Upper lobe of right lung (tissue), 1 donor: ENCODE results near the gene FHIT. TPM values are rescaled to one million over a fixed set of nuclear protein-coding genes. Genes with fewer than 3 reads are reported as not detected.

Experiments
- ATAC-seq: fragments of 200-7000 bp; cut with Tn5 transposase; one replicate; pipeline ENCODE4 v1.9.1; 2020; ENCODE audit warnings: mild to moderate bottlenecking, moderate library complexity
- DNase-seq: peaks from one replicate; pipeline ENCODE4 v3.0.0-alpha.2; 2020
- H3K27ac ChIP-seq: fragments of 200-600 bp; one replicate; pipeline ENCODE4 v1.8.0; 2022
- H3K27me3 ChIP-seq: fragments of 200-600 bp; one replicate; pipeline ENCODE4 v1.8.0; 2022; ENCODE audit warnings: mild to moderate bottlenecking
- H3K36me3 ChIP-seq: fragments of 200-600 bp; one replicate; pipeline ENCODE4 v1.8.0; 2022
- H3K4me1 ChIP-seq: fragments of 200-600 bp; one replicate; pipeline ENCODE4 v1.8.0; 2022
- H3K4me3 ChIP-seq: fragments of 200-600 bp; one replicate; pipeline ENCODE4 v1.8.0; 2022; ENCODE audit warnings: mild to moderate bottlenecking
- H3K9me3 ChIP-seq: fragments of 200-600 bp; one replicate; pipeline ENCODE4 v1.8.0; 2022
- intact Hi-C: fragments of 100-400 bp; cut with DNase I; formaldehyde crosslinking; loops from one replicate; pipeline ENCODE4 v1.11.0; 2022
- total RNA-seq: library from RNA; stranded (reverse); fragmentation: NEBNext Ultra II Directional; extraction: Animal tissue kit (Norgen Biotek cat#: 25700); gene quantifications from one replicate; pipeline ENCODE4 v1.2.1, GENCODE V29; 2021
- TF ChIP-seq, protein P1 (sequence below): fragments of 200-600 bp; IDR thresholded peaks from one replicate; pipeline ENCODE4 v1.8.0; 2022; ENCODE audit warnings: antibody characterized with exemption
- donor health status: DM: no; HTN: yes; CAD: no; lungs with severe emphysema.

The FHIT gene
- total RNA-seq, 1 donor from 2014 or later, result 9.6 TPM

DNA sequence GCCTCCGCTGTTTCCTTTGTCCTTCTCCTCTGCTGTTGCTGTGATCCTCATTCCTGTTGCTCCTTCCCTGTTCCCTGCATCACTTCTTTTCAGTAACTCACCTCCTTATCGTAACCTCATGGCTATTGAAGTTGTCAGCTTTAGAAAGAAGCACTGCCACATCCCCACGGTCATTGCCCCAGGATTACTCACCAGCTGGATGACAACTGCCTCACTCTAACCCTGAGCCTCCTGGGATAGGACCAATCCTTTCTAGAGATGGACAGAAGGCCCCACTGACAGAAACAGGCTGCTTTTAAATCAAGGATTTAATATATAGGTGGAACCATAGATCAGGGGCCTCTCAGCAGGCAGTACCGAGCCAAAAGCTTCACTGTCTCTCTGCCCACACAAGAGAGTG lies 4.1 kb downstream of the FHIT start:
- Histone ChIP-seq H3K9me3 (no peaks in the 10 kb centered on the region), H3K27ac (no peak overlapping the region), H3K4me3 (no peak overlapping the region), H3K27me3 (no peaks in the 10 kb centered on the region), H3K4me1 (peaks cover 3% of the 10 kb centered on the region), H3K36me3 (no peaks in the 10 kb centered on the region)
- TF ChIP-seq, protein P1, sequence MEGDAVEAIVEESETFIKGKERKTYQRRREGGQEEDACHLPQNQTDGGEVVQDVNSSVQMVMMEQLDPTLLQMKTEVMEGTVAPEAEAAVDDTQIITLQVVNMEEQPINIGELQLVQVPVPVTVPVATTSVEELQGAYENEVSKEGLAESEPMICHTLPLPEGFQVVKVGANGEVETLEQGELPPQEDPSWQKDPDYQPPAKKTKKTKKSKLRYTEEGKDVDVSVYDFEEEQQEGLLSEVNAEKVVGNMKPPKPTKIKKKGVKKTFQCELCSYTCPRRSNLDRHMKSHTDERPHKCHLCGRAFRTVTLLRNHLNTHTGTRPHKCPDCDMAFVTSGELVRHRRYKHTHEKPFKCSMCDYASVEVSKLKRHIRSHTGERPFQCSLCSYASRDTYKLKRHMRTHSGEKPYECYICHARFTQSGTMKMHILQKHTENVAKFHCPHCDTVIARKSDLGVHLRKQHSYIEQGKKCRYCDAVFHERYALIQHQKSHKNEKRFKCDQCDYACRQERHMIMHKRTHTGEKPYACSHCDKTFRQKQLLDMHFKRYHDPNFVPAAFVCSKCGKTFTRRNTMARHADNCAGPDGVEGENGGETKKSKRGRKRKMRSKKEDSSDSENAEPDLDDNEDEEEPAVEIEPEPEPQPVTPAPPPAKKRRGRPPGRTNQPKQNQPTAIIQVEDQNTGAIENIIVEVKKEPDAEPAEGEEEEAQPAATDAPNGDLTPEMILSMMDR, result no peak
- ATAC-seq (no peak), DNase-seq (no peak)
- intact Hi-C loops, result no loop called here

GRCh38 chr3:61239871-61240270 lies 11.4 kb downstream of the FHIT start:
- Histone ChIP-seq H3K36me3 (no peaks in the 10 kb centered on the region), H3K9me3 (no peaks in the 10 kb centered on the region), H3K4me1 (peaks cover 7% of the 10 kb centered on the region), H3K4me3 (no peak overlapping the region), H3K27me3 (no peaks in the 10 kb centered on the region), H3K27ac (no peak overlapping the region)
- intact Hi-C loops, result no loop called here
- peak; percentile 71 for ATAC-seq
- no peak for DNase-seq
- TF ChIP-seq, protein P1, result no peak

GRCh38 chr3:61237858-61238257 lies 13.4 kb downstream of the FHIT start:
- ATAC-seq, result no peak

GRCh38 chr3:61236556-61236955 lies 14.7 kb downstream of the FHIT start:
- DNase-seq, result no peak
- TF ChIP-seq, protein P1, result no peak

More at GRCh38 chr3:61237858-61238257, 13.4 kb downstream of the FHIT start:
- Histone ChIP-seq H3K36me3 (no peaks in the 10 kb centered on the region), H3K27me3 (no peaks in the 10 kb centered on the region), H3K4me1 (peaks cover 7% of the 10 kb centered on the region), H3K4me3 (no peak overlapping the region), H3K9me3 (no peaks in the 10 kb centered on the region), H3K27ac (no peak overlapping the region)
- DNase-seq, result no peak
- TF ChIP-seq, protein P1, result no peak
- intact Hi-C loops, result no loop called here

DNA sequence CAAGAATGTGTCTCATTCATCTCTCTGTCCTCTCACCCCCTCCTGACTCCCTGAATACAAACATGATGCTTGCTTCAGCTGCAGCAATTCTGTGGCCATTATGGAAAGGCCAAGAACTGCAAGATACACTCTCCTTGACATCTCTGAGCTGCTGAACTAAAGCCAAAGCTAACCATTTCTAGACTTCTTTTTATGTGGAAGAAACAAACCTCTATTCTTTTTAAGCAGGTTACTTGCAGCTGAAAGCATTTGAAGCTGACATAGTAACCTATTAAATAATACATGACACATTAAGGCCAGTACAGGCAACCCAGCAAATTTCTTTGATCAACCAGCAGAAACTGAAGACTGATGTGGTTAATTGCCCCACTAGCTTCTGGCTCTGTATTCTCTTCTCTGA lies 17.5 kb downstream of the FHIT start:
- Histone ChIP-seq H3K36me3 (no peaks in the 10 kb centered on the region), H3K9me3 (no peaks in the 10 kb centered on the region), H3K4me3 (no peak overlapping the region), H3K27me3 (no peaks in the 10 kb centered on the region), H3K27ac (no peak overlapping the region), H3K4me1 (no peaks in the 10 kb centered on the region)
- TF ChIP-seq, protein P1, result no peak
- intact Hi-C loops, result no loop called here
- ATAC-seq, result no peak
- DNase-seq, result no peak

More at GRCh38 chr3:61236556-61236955, 14.7 kb downstream of the FHIT start:
- Histone ChIP-seq H3K9me3 (no peaks in the 10 kb centered on the region), H3K4me3 (no peak overlapping the region), H3K4me1 (peaks cover 7% of the 10 kb centered on the region), H3K27ac (no peak overlapping the region), H3K27me3 (no peaks in the 10 kb centered on the region), H3K36me3 (no peaks in the 10 kb centered on the region)
- ATAC-seq, result peak; percentile 36
- intact Hi-C loops, result no loop called here

- DNase-seq (no peak), ATAC-seq (no peak)
- TF ChIP-seq, protein P1, result no peak
- Histone ChIP-seq H3K36me3 (no peaks in the 10 kb centered on the region), H3K27ac (no peak overlapping the region), H3K9me3 (no peaks in the 10 kb centered on the region), H3K27me3 (no peaks in the 10 kb centered on the region), H3K4me3 (no peak overlapping the region), H3K4me1 (no peaks in the 10 kb centered on the region)
- intact Hi-C loops, result no loop called here
Measured at GRCh38 chr3:61231693-61232092, 19.6 kb downstream of the FHIT start.
